CD4-positive, alpha-beta T cell treated with Interferon alpha-2 for 1 hour (primary cell): Measurements from ENCODE around the gene COQ8B.
"Not testable (repeated sequence)": the region's sequence is repeated elsewhere in the genome, so short reads cannot be mapped to it uniquely, and the experiment has no call there.

ENCODE experiments used
- DNase-seq, 2 donors: peaks; one replicate each; pipeline ENCODE4 v3.0.0-alpha.2; 2020 to 2022

The COQ8B gene

DNA sequence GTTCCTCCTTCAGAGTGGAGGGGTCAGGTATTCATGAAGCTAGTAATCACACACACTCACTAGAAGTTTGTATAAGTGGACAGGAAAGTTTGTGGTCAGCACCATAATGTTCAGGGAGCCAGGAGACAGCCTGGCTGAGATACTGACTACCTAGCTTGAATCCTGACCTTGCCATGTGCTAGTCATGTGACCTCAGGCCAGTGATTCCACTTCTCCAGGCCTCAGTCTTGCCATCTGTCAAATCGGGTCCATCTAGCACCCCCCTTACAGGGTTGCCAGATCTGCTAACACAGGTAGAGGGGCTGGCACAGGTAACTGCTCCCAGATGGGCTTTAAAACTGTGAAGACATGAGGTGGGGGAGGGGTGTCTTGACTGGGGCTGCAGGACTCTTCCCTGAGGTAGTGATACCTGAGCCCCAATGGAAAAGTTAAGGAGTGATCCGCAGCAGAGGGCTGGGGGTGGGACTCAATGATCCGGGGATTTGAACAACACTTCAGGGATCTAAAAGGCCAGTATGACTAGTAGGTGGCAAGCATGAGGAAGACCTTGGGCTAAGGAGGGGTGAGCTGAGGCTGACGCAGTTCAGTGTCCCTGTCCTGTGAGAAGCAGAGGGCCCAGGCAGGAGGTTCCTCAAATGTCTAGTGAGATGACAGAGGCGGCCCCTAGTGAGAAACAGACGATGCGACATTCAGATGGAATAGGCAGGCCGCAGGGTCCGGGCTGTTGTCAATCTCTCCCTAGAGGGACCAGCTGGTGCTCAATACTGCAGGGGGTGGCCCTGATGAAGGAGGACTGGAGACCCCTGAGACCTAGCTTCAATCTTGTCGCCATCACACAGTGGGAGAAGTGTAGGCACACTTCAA lies 25.1 kb upstream of the COQ8B start:
- DNase-seq: no peak

DNA sequence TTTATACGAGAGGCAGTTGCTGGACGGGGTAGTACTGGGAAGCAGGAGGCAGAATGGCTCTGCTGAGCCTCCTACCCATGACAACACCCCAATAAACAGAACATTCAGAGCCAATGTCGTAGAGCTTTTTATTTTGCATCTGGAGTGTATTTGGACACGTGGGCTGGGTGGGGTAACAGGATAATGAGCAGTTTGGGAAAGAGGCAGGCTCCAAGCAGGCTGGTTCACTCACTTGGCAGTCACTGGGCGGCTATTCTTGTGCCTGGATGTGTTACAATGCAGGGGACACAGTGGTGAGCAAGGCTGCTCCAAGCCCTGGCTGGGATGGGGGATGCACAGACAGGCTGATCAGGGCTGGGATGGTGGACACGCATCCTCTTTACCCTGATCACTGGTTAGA lies 24.1 kb upstream of the COQ8B start:
- no peak for DNase-seq

DNA sequence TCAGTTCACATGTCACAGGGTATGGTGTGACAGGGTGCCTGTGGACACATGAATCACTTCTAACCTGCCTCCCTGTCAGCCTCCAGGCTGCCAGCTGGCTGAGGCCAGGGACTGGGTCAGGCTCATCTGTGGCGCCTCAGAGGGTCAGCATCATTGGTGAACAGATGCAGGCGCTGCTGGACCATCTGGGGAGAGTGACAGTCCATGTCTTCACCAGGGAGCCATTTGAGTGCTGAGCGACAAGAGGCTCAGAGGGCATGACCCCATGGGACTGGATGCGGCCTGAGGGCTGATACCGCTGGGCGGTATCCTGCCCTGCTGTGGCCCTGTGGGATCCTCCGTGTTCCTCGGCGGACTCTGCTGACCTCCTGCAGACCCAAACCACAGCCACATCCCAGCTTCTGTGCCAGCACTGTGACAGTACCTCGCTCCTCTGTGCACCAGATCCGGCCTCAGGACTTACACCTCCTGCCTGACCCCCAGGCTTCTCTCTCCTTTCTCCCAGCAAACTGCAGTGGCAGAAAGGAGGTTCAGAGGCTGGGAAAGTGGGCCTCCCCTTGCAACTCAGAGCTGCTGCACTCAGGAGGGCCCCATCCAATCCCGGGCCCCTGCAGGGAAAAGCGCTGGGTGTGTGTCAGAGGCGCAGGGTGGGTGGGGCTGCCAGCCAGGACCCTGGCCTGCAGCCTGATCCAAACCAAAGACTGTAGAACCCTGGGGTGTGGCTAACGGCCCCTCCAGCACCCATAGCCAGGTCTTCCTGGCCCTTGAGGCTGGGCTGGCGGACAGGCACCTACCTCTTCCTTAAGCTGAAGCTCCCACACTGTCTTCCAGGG lies 23.4 kb upstream of the COQ8B start:
- no peak for DNase-seq

DNA sequence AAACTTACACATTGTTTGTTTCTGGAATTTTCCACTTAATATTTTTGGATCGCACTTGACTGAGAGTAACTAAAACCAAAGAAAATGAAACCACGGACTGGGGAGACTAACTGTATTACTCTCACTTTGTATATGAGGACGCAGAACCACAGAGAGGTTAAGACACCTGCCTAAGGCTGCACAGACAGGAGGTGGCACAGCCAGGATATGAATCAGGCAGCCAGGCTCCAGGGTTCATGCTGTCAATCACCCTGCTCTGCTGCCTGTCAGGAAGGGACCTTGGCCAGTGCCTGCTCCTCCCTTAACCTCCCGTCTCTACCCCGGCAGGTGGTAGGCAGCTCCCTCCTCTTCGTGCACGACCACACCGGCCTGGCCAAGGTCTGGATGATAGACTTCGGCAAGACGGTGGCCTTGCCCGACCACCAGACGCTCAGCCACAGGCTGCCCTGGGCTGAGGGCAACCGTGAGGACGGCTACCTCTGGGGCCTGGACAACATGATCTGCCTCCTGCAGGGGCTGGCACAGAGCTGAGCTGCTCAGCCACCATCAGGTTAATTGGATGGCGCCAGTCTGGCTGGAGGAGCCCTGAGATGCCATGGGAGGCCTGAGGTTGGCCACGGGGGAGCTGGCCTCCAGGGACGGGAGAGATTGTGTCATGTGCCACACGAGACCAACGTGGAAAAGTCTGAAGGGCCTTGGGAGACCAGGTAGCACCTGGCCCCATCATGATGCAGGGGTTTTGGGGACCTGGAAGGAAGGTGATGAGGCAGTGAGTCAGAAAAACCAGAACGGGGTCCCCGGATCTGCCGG lies 22.5 kb upstream of the COQ8B start:
- no peak for DNase-seq

DNA sequence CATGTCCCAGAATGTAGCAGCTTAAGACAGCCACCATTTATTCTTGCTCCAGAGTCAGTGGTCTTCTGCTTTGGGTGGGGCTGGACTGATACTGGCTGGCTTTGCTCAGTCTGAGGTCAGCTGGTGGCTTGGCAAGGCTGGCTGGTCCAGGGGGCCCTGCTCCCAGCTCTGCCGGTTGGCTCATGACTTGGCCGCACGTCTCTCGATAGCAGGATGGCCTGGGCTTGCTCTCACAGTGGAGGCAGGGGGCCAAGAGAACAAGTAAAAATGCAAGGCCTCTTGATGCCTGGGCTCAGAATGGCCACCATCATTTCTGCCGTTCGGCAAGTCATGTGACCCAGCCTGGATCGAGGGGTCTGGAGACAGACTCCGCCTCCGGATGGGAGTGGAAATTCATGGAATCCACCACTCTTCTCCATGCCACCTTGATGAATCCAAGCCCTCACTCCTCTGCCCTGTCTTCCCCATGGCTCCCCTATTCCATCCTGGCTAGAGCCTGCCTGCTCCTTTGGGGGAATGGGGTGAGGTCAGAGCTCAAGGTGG lies 20.5 kb upstream of the COQ8B start:
- DNase-seq: no peak

DNA sequence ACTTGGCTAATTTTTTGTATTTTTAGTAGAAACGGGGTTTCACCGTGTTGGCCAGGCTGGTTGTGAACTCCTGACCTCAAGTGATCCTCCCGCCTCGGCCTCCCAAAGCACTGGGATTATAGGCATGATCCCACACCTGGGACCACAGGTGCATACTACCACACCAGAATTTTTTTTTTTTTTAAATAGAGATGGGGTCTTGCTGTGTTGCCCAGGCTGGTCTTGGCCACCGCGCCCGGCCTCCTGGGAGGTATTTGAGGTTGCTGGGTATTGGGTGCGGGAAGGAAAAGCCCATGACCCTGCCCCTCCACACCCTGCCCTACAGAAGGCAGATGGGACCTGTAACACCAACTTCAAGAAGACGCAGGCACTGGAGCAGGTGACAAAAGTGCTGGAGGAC lies 20.0 kb upstream of the COQ8B start:
- no peak for DNase-seq

DNA sequence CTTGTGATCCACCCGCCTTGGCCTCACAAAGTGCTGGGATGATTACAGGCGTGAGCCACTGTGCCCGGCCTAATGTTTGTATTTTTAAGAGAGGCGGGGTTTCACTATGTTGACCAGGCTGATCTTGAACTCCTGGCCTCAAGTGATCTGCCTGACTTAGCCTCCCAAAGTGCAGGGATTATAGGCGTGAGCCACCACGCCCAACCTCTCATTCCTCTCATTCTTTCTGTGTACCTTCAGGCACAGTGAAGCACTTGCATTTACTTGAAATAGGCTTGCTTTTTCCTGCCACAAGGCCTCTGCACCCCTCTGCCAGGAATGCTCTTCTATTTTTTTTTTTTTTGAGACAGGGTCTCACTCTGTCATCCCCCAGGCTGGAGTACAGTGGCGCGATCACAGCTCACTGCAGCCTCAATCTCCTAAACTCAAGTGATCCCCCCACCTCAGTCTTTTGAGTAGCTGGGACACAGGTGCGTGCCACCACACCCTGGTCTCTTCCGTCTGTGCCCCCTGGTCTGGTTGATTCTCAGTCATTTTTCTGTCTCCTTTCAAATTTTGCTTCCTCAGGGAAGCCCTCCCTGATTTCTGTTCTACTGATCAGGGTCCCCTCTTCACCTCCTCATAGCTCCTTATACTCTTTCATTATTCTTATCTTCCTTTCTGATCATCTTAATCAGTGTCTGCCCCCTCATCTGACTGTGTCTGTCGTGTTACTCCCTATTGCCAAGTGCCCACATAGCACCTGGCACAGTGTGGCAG lies 18.5 kb upstream of the COQ8B start:
- no peak for DNase-seq

DNA sequence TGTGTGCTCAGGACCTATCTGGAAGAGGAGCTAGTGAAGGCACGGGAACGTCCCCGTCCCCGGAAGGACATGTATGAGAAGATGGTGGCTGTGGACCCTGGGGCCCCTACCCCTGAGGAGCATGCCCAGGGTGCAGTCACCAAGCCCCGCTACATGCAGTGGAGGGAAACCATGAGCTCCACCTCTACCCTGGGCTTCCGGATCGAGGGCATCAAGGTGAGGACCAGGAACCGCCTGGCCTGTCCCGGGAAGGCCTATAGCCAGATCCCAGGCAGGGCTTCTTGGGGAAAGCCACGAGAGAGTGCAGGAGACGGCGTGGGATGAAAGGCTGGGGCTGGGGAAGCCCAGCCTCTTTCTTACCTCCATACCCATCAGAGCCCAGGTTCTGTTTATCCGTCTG lies 16.5 kb upstream of the COQ8B start:
- no peak for DNase-seq

DNA sequence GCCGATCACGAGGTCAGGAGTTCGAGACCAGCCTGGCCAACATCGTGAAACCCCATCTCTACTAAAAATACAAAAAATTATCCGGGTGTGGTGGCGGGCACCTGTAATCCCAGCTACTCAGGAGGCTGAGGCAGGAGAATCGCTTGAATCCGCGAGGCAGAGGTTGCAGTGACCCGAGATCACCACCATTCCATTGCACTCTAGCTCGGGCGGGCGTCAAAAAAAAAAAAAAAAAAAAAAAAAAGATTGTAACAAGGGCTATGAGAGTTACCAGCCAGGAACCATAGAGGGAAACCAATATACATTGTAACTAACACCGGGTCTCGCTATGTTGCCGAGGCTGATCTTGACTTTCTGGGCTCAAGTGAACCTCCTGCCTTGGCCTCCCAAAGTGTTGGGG lies 15.6 kb upstream of the COQ8B start:
- not testable (repeated sequence) for DNase-seq

DNA sequence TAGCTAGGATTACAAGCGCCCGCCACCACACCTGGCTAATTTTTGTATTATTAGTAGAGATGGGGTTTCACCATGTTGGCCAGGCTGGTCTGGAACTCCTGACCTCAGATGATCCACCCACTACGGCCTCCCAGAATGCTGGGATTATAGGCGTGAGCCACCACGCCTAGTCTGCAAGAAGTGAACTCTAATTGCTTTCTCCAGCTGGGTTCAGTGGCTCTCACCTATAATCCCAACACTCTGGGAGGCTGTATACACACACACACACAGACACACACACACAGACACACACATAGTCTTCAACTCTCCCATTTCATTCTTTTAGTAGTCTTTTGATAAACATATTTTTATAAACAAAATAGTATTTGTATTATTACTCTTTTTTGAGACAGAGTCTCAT lies 13.4 kb upstream of the COQ8B start:
- DNase-seq: not testable (repeated sequence)

DNA sequence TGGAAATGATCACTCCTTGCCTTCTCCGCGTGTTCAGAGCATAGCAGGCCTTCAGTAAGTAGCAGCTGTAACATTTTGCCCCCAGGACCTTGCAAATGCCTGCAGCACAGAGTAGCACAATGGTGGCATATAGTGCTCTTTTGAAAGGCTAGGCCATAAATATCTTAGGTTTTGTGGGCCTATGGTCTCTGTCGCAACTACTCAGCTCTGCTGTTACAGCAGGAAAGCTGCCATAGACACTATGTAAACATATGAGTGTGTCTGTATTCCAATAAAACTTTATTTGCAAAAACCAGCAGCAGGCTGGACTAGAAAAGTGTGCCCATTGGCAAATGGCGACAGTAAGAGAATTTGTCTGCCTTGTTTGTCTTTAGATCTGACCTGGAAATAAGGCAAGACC lies 9.6 kb upstream of the COQ8B start:
- no peak for DNase-seq

DNA sequence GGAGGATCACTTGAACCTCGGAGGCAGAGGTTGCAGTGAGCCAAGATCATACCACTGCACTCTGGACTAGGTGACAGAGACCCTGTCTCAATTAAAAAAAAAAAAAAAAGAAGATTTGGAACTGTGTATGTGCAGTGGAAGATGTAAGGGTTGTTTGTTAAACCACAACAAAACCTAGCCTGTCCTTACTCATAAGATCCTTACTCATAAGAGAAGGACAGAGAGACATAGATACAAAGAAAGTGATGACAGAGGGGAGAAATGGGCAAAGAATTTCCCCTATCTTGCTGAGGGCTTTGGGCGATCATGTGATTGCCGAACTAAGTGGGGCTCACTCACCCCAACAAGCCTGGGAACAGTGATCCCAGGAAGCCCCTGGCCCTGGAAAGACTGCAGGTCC lies 8.2 kb upstream of the COQ8B start:
- no peak for DNase-seq

DNA sequence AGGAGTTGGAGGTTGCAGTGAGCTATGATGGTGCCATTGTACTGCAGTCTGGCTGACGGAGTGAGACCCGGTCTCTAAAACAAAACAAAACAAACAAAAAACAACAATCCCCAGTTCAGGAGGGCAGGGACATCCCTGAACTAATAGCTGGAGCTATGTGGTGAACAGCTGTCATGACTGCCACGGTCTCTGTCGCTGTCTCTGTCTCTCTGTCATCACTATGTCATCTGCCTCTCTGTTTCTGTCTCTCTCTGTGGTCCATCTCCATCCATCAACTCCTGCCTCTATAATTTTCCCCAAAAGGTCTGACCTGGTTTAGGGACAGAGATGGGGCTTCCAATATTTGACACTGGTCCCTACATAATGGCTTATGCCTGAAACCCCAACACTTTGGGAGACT lies 7.6 kb upstream of the COQ8B start:
- DNase-seq: no peak

DNA sequence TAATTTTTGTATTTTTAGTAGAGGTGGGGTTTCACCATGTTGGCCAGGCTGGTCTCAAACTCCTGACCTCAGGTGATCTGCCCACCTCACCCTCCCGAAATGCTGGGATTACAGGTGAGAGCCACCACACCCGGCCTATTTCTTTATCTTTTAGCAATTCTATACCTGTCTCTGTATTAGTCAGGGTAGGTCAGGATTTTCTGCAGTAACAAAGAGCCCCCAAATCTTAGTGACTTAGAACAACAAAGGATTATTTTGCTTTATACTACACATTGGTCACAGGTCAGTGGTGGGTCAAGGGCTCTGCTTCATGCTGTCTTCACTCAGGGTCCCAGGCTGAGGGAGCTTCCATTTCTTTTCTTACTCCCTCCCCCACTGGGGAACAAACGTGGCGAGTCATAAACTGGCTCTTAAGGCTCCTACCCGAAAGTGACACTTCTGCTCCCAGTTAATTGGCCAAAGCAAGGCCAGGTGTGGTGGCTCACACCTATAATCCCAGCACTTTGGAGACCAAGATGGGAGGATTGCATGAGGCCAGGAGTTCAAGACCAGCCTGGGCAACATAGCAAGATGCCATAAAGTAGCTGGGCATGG lies 7.1 kb upstream of the COQ8B start:
- DNase-seq: no peak

DNA sequence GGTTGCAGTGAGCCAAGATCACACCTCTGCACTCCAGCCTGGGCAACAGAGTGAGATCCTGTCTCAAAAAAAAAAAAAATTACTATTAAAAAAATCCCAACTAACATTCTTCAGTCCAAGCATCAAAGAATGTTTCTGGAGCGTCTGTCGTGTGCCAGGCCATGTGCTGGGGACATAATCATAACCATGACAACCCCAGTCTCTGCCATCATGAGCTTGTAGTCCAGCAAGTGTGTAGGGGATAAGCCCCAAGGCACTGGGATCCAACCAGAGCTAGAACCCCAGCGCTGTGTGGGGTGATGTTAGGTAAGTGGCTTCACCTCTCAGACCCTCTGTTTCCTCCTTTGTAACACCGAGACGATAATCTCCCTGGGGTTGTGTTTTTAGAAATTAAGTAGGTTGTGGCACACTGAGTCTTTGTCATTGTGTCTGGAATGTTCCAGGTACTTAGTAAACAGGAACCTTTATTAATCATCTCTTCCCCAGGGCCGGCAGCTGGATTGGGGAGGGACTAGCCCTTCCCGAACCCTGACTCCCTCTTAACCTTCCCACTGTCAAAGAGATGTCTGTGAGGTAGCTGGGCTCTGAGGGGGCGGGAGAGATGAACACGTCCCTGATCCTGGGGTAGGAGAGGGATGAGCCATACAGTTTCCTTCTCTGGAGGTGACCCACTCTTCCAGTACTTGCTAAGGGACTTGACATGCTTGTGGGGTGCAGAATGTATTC lies 5.4 kb upstream of the COQ8B start:
- DNase-seq: no peak

DNA sequence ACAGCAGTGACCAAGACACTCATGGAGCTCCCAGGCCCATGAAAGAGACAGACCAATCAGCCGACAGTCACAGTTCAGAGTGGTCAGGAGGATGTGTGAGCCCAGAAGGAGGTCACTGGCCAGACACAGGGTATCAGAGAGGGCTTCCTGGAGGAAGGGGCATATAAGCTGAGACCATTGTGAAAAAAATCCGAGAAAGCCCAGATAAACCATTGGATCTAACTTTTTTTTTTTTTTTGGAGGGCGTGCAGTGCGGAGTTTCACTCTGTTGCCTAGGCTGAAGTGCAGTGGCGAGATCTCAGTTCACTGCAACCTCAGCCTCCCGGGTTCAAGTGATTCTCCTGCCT lies 4.4 kb upstream of the COQ8B start:
- no peak for DNase-seq

DNA sequence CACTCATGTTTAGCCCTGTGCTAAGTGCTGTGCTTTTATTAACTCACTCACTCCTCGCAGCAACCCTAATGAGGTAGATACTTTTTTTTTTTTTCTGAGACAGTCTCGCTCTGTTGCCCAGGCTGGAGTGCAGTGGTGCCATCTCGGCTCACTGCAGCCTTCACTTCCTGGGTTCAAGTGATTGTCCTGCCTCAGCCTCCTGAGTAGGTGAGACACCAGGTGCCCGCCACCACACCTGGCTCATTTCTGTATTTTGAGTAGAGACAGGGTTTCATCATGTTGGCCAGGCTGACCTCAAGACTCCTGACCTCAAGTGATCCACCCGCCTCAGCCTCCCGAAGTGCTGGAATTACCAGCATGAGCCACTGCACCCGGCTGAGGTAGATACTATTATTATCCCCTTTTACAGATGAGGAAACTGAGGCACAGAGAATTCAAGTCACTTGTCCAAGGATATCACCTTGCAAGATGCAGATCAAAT lies 2.8 kb upstream of the COQ8B start:
- DNase-seq: no peak

DNA sequence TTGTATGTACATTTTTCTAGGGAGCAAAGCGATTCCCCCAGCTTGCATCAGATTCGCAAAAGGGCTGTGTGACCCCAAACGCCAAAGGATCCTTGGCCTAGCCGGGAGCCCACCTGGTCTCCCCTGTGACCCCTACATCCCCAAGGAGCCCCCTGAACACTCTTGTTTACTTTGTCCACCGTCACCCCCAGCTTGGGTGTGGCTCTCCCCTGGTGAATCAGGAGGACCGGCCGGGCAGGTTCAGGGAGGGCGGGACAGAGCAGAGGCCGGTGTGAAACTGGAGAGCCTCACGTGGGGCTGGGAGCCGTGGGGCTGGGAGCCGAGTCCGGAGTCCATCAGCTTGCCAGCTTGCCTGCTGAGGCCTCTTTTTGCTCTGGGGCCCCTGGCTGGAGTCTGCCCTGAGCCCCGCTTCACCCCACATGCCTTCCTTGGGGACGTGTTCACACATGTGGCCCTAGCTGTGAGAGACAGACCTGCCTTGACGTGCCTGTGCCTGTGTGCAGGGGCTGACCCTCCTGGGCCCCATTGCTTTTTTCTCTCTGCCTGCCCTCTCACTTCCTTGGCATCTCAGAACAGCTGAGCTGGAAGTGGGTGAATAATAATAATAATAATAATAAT lies 2.2 kb upstream of the COQ8B start:
- peak in 1 of 2 donors; percentile 7 for DNase-seq

DNA sequence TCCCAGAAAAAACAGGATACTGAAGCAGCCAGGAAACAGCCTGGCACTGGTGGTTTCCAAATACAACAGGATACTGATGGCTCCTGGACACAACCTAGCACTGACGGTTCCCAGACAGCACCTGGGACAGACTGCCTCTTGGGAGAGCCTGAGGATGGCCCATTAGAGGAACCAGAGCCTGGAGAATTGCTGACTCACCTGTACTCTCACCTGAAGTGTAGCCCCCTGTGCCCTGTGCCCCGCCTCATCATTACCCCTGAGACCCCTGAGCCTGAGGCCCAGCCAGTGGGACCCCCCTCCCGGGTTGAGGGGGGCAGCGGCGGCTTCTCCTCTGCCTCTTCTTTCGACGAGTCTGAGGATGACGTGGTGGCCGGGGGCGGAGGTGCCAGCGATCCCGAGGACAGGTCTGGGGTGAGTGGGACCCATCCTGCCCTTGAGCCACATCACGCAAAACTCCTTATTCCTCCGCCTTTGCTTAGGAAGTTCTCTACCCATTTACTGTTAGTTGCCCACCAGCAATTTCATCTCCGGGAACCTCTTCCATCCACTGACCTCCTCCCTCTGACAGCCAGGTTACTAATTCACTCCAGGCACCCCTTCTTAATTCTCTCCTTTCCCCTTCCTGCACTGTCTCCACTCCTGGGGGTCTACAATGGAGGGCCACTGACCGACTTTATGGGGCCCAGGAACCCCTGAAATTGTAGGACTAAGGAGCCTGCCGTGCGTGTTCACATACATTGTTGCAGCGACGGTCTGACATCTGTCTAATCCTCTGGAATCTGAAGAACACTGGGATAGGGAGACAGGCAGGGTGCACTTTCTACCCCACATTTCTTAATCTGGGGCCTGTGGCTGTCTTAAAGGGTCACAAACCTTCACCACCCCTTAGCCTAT lies 1.4 kb upstream of the COQ8B start:
- DNase-seq: no peak
